Panc1 (cell line): ENCODE data around the gene MSGN1. TPM values are rescaled to one million over a fixed set of nuclear protein-coding genes. Genes with fewer than 3 reads are reported as not detected.

Experiments
- ATAC-seq: fragments of 200-7000 bp; cut with Tn5 transposase; 2 replicates; pipeline ENCODE4 v1.9.1; 2020; ENCODE audit warnings: mild to moderate bottlenecking, moderate library complexity
- BruUV-seq: library from RNA; stranded (reverse); fragments of 400-500 nt; replicated peaks from 2 replicates; lab custom pipeline; 2021; lab: Mats Ljungman, UMichigan
- CTCF ChIA-PET: fragments of 300-600 bp; sonication (Branson Sonifier 250); formaldehyde crosslinking; loops from one replicate; lab custom pipeline; 2022; ENCODE audit warnings: antibody characterized with exemption; lab: Charles Lee
- POLR2A ChIA-PET: fragments of 300-600 bp; sonication (Branson Sonifier 250); formaldehyde crosslinking; loops from one replicate; lab custom pipeline; 2022; ENCODE audit warnings: antibody characterized with exemption; lab: Charles Lee
- DNase-seq: peaks from one replicate; pipeline ENCODE4 v3.0.0-alpha.2; 2010; ENCODE audit warnings: low read depth, low spot score
- H3K27ac ChIP-seq: 2 replicates; pipeline ENCODE4 v1.5.1; 2011; ENCODE audit warnings: mild to moderate bottlenecking, low read length, inconsistent platforms
- H3K27me3 ChIP-seq: fragments of 200-500 bp; sonication (Bioruptor generic); 2 replicates; pipeline ENCODE4 v1.6.0; 2014; ENCODE audit warnings: low read length, inconsistent platforms; ENCODE audit not compliant: control insufficient read depth, insufficient read depth
- H3K36me3 ChIP-seq: fragments of 200-500 bp; sonication (Bioruptor generic); 2 replicates; pipeline ENCODE4 v1.5.1; 2014; ENCODE audit warnings: inconsistent platforms, mild to moderate bottlenecking, low read length, moderate library complexity; ENCODE audit not compliant: control insufficient read depth, insufficient read depth
- H3K4me1 ChIP-seq: 2 replicates; pipeline ENCODE4 v1.5.1; 2011; ENCODE audit warnings: inconsistent platforms, mild to moderate bottlenecking, low read length, moderate library complexity; ENCODE audit not compliant: control insufficient read depth, insufficient read depth
- H3K4me3 ChIP-seq, 2 experiments: 2 replicates each; pipeline ENCODE4 v1.5.1; 2011 to 2012; ENCODE audit warnings: low read depth in 2 of 2, low read length in 2 of 2, mild to moderate bottlenecking in 2 of 2, inconsistent platforms in 1 of 2, moderate library complexity in 1 of 2
- H3K9me3 ChIP-seq: fragments of 200-500 bp; sonication (Bioruptor generic); 2 replicates; pipeline ENCODE4 v1.5.1; 2014; ENCODE audit warnings: low read depth, mild to moderate bottlenecking, inconsistent platforms, low read length, moderate library complexity; ENCODE audit not compliant: control insufficient read depth, insufficient read depth
- POLR2AphosphoS5 ChIP-seq: IDR thresholded peaks from 2 replicates; pipeline ENCODE4 v1.6.1; 2012; ENCODE audit warnings: mild to moderate bottlenecking, low read depth, low read length, moderate library complexity
- SIN3A ChIP-seq: IDR thresholded peaks from 2 replicates; pipeline ENCODE4 v1.6.1; 2012; ENCODE audit warnings: low read depth, mild to moderate bottlenecking, low read length, moderate library complexity, borderline replicate concordance; ENCODE audit not compliant: insufficient read depth
- TCF7L2 ChIP-seq: IDR thresholded peaks from 2 replicates; pipeline ENCODE4 v1.6.1; 2011; ENCODE audit warnings: mild to moderate bottlenecking, low read depth, low read length, inconsistent platforms
- in situ Hi-C: cut with HindIII; loops from 2 replicates; pipeline ENCODE4 v1.10.0; 2016; ENCODE audit warnings: low sequenced_read_pairs, low pct_unique_long_range_greater_than_20kb
- intact Hi-C: fragments of 100-400 bp; cut with micrococcal nuclease; formaldehyde crosslinking; loops from one replicate; pipeline ENCODE4 v1.10.0; 2022; ENCODE audit not compliant: unreplicated experiment
- total RNA-seq: library from RNA; stranded (reverse); gene quantifications from one replicate; pipeline ENCODE4 v1.2.1, GENCODE V29; 2021; ENCODE audit not compliant: unreplicated experiment
- TF ChIP-seq, protein P1 (sequence below): fragments of 450-650 bp; IDR thresholded peaks from 2 replicates; pipeline ENCODE4 v1.5.1; 2017; ENCODE audit warnings: mild to moderate bottlenecking
- TF ChIP-seq, protein P2 (sequence below), 2 experiments: IDR thresholded peaks; 2 replicates each; pipeline ENCODE4 v1.6.1; 2011 to 2012; ENCODE audit warnings: low read depth in 2 of 2, control low read depth in 1 of 2, low read length in 1 of 2, mild to moderate bottlenecking in 1 of 2, moderate library complexity in 1 of 2; ENCODE audit not compliant: insufficient read depth in 1 of 2

The MSGN1 gene
- total RNA-seq, 1 experiment from 2014 or later, result not detected

DNA sequence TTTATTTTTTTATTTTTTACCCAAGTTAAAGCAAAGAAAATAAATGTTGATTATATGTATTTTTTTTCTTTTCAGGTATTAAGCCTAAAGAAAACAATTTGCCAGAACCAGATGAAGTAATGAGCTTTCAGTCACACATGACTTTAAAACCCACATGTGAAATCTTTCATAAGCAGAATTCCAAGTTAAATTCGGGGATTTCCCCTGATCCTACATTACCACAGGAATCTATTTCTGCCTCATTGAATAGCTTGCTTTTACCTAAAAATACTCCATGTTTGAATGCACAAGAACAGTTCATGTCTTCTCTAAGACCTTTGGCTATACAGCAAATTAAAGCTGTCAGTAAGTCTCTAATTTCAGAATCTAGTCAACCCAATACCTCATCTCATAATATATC lies 35.7 kb upstream of the MSGN1 start:
- no peak overlapping the region for H3K4me3 ChIP-seq
- intact Hi-C loops, result no loop called here
- in situ Hi-C loops, result no loop called here
- CTCF ChIA-PET, result no interaction called here
- no peak for ATAC-seq
- H3K9me3 ChIP-seq, result no peaks in the 10 kb centered on the region
- no peaks in the 10 kb centered on the region for H3K27me3 ChIP-seq
- no peak for DNase-seq
- no peak overlapping the region for H3K27ac ChIP-seq
- BruUV-seq, result no TSS peak
- POLR2A ChIA-PET, result no interaction called here
- peaks cover 19% of the 10 kb centered on the region; the same call in 1 of the 2 replicates for H3K36me3 ChIP-seq
- TF ChIP-seq, protein P1, sequence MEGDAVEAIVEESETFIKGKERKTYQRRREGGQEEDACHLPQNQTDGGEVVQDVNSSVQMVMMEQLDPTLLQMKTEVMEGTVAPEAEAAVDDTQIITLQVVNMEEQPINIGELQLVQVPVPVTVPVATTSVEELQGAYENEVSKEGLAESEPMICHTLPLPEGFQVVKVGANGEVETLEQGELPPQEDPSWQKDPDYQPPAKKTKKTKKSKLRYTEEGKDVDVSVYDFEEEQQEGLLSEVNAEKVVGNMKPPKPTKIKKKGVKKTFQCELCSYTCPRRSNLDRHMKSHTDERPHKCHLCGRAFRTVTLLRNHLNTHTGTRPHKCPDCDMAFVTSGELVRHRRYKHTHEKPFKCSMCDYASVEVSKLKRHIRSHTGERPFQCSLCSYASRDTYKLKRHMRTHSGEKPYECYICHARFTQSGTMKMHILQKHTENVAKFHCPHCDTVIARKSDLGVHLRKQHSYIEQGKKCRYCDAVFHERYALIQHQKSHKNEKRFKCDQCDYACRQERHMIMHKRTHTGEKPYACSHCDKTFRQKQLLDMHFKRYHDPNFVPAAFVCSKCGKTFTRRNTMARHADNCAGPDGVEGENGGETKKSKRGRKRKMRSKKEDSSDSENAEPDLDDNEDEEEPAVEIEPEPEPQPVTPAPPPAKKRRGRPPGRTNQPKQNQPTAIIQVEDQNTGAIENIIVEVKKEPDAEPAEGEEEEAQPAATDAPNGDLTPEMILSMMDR, result no peak
- TF ChIP-seq TCF7L2 (no peak), POLR2AphosphoS5 (no peak), SIN3A (no peak)
- TF ChIP-seq, protein P2, sequence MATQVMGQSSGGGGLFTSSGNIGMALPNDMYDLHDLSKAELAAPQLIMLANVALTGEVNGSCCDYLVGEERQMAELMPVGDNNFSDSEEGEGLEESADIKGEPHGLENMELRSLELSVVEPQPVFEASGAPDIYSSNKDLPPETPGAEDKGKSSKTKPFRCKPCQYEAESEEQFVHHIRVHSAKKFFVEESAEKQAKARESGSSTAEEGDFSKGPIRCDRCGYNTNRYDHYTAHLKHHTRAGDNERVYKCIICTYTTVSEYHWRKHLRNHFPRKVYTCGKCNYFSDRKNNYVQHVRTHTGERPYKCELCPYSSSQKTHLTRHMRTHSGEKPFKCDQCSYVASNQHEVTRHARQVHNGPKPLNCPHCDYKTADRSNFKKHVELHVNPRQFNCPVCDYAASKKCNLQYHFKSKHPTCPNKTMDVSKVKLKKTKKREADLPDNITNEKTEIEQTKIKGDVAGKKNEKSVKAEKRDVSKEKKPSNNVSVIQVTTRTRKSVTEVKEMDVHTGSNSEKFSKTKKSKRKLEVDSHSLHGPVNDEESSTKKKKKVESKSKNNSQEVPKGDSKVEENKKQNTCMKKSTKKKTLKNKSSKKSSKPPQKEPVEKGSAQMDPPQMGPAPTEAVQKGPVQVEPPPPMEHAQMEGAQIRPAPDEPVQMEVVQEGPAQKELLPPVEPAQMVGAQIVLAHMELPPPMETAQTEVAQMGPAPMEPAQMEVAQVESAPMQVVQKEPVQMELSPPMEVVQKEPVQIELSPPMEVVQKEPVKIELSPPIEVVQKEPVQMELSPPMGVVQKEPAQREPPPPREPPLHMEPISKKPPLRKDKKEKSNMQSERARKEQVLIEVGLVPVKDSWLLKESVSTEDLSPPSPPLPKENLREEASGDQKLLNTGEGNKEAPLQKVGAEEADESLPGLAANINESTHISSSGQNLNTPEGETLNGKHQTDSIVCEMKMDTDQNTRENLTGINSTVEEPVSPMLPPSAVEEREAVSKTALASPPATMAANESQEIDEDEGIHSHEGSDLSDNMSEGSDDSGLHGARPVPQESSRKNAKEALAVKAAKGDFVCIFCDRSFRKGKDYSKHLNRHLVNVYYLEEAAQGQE (IDR thresholded peaks at IDR 0.05; ENCODE audit: insufficient read depth in 1 of 2, low read depth in 2 of 2, low read length in 1 of 2), result no peak
- no peaks in the 10 kb centered on the region for H3K4me1 ChIP-seq

- intact Hi-C loops (no loop called here), in situ Hi-C loops (no loop called here)
- BruUV-seq, result no TSS peak
- Histone ChIP-seq H3K27ac (no peak overlapping the region), H3K9me3 (no peaks in the 10 kb centered on the region), H3K4me3 (no peak overlapping the region), H3K27me3 (no peaks in the 10 kb centered on the region), H3K4me1 (no peaks in the 10 kb centered on the region), H3K36me3 (peaks cover 19% of the 10 kb centered on the region; the same call in 1 of the 2 replicates)
- TF ChIP-seq SIN3A (no peak), POLR2AphosphoS5 (no peak), TCF7L2 (no peak)
- TF ChIP-seq, protein P1, result no peak
- TF ChIP-seq, protein P2 (IDR thresholded peaks at IDR 0.05; ENCODE audit: insufficient read depth in 1 of 2, low read depth in 2 of 2, low read length in 1 of 2), result no peak
- ATAC-seq (no peak), DNase-seq (no peak)
- CTCF ChIA-PET, result no interaction called here
- POLR2A ChIA-PET, result no interaction called here
Measured at GRCh38 chr2:17781482-17781881, 34.8 kb upstream of the MSGN1 start.
